Glomerular visceral epithelial cell (primary cell): Measurements from ENCODE around the gene FEM1A.

Source experiments
- DNase-seq: peaks from one replicate; pipeline ENCODE4 v3.0.0-alpha.2; 2016; ENCODE audit errors: extremely low spot score

The FEM1A gene

DNA sequence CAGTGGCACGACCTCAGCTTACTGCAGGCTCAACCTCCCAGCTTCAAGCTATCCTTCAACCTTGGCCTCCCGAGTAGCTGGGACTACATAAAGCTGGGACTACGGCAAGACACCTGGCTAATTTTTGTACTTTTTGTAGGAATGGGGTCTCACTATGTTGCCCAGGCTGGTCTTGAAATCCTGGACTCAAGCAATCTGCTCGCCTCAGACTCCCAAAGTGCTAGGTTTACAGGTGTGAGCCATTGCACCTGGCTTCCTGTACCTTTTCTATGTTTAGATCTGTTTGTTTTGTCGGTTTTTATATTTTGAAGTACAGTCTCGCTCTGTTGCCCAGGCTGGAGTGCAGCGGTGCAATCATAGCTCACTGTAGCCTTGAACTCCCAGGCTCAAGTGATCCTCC is 57.5 kb downstream of the FEM1A start:
- no peak for DNase-seq
